Ishikawa (cell line): ENCODE data around the gene ADPRH.

Source experiments
- CREB1 ChIP-seq: IDR thresholded peaks from 2 replicates; pipeline ENCODE4 v1.6.1; 2012; ENCODE audit warnings: low read depth
- FOXM1 ChIP-seq: IDR thresholded peaks from 2 replicates; pipeline ENCODE4 v1.6.1; 2012; ENCODE audit warnings: low read depth, borderline replicate concordance
- TAF1 ChIP-seq: IDR thresholded peaks from 2 replicates; pipeline ENCODE4 v1.6.1; 2012; ENCODE audit warnings: low read depth, mild to moderate bottlenecking
- TF ChIP-seq, protein P1 (sequence below): IDR thresholded peaks from 2 replicates; pipeline ENCODE4 v1.6.1; 2012

DNA sequence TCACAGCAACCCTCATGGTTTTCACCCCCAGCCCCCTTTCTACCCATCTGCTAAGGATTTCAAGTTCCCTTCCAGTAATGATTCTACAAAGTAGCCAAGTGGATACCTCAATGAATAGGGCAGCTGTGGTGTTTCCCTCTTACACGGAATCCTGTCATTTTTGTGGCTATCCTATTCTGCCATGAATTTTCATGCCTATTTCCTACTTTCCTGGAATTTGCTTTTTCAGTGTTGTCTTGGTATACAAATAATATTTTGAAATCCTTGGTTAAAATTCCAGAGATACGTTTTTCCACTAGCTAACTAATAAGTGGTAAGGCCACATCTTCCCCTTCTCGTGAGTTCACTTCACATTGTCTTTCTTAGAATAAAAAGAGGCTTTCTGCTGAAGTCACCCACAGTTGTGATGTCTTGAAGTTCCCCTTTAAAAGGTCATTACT, 7.5 kb downstream of the ADPRH start:
- no peak for TF ChIP-seq CREB1
- TF ChIP-seq, protein P1, sequence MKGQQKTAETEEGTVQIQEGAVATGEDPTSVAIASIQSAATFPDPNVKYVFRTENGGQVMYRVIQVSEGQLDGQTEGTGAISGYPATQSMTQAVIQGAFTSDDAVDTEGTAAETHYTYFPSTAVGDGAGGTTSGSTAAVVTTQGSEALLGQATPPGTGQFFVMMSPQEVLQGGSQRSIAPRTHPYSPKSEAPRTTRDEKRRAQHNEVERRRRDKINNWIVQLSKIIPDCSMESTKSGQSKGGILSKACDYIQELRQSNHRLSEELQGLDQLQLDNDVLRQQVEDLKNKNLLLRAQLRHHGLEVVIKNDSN, result no peak
- TF ChIP-seq TAF1, result no peak
- no peak for TF ChIP-seq FOXM1
